ENCODE results near the gene RAP1B. TPM values are rescaled to one million over a fixed set of nuclear protein-coding genes. Genes with fewer than 3 reads are reported as not detected.

Gene RAP1B
- total RNA-seq, 1 experiment from 2014 or later = 86.9 TPM

DNA sequence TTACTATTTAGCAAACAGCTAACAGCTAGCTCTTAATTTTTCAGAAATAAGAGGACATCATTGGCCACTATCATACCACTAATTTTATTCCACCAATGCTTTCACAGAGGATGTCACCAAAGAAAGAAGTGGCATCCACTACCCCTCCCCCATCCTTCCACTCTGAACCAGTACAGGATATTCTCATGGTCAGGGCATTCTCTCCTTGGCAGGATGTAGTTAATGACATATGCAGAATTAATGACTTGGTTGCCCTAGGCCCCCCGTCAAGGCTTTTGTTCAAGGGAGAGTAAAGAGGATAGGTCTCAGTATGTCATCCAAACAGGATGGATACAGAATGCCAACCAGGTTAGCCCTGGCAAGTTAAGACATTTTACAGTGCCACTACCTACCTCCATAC lies 57.2 kb downstream of the RAP1B start:
- no peak for DNase-seq (ENCODE audit: low spot score)
- ChIA-PET POLR2A (no interaction called here), CTCF (no interaction called here)
- no peaks in the 10 kb centered on the region for H3K36me3 Mint-ChIP-seq
- H3K27ac Mint-ChIP-seq = peak overlapping the region; percentile 45; the same call in 1 of the 2 replicates
- no peak overlapping the region for H3K4me3 Mint-ChIP-seq
- no peaks in the 10 kb centered on the region for H3K27me3 Mint-ChIP-seq (ENCODE audit: low read depth)
- peak; percentile 69 for ATAC-seq
- H3K9me3 Mint-ChIP-seq = no peaks in the 10 kb centered on the region
- TF ChIP-seq ZNF671 (CRISPR knock-in tag; IDR thresholded peaks at IDR 0.05) (0 out of 2 replicates have a peak, but pooled peaks have one; percentile 19), ELF4 (CRISPR knock-in tag; IDR thresholded peaks at IDR 0.05; ENCODE audit: low read depth) (no peak), RELA (CRISPR knock-in tag; IDR thresholded peaks at IDR 0.05; ENCODE audit: borderline replicate concordance) (no peak), ZNF416 (CRISPR knock-in tag; IDR thresholded peaks at IDR 0.05) (no peak), ZNF138 (CRISPR knock-in tag; conservative IDR thresholded peaks at IDR 0.05) (no peak)
- TF ChIP-seq, protein P1, sequence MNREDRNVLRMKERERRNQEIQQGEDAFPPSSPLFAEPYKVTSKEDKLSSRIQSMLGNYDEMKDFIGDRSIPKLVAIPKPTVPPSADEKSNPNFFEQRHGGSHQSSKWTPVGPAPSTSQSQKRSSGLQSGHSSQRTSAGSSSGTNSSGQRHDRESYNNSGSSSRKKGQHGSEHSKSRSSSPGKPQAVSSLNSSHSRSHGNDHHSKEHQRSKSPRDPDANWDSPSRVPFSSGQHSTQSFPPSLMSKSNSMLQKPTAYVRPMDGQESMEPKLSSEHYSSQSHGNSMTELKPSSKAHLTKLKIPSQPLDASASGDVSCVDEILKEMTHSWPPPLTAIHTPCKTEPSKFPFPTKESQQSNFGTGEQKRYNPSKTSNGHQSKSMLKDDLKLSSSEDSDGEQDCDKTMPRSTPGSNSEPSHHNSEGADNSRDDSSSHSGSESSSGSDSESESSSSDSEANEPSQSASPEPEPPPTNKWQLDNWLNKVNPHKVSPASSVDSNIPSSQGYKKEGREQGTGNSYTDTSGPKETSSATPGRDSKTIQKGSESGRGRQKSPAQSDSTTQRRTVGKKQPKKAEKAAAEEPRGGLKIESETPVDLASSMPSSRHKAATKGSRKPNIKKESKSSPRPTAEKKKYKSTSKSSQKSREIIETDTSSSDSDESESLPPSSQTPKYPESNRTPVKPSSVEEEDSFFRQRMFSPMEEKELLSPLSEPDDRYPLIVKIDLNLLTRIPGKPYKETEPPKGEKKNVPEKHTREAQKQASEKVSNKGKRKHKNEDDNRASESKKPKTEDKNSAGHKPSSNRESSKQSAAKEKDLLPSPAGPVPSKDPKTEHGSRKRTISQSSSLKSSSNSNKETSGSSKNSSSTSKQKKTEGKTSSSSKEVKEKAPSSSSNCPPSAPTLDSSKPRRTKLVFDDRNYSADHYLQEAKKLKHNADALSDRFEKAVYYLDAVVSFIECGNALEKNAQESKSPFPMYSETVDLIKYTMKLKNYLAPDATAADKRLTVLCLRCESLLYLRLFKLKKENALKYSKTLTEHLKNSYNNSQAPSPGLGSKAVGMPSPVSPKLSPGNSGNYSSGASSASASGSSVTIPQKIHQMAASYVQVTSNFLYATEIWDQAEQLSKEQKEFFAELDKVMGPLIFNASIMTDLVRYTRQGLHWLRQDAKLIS (CRISPR knock-in tag; IDR thresholded peaks at IDR 0.05; ENCODE audit: borderline replicate concordance) = no peak
- H3K4me1 Mint-ChIP-seq = peaks cover 17% of the 10 kb centered on the region

DNA sequence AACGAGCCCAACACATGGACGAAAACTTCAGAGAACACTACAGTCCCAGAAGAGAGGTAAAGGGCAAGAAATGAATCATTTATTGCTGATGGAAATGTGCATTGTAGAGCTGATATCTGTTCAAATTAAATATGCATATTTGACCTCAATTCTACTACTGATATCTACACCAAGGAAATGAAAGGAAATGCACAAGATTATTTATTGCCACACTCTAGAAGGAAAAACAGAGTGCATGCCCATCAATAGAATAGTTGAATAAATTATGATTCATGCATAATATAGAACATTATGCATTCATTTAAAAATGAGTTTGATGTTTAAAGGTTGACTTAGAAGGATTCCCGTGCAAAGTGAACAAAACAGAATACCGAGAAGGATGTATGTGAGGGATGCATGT lies 60.5 kb downstream of the RAP1B start:
- DNase-seq (ENCODE audit: low spot score) (no peak), ATAC-seq (no peak)
- Mint-ChIP-seq H3K4me3 (no peak overlapping the region), H3K27me3 (ENCODE audit: low read depth) (no peaks in the 10 kb centered on the region), H3K27ac (no peak overlapping the region), H3K36me3 (no peaks in the 10 kb centered on the region), H3K9me3 (no peaks in the 10 kb centered on the region), H3K4me1 (peaks cover 20% of the 10 kb centered on the region)
- POLR2A ChIA-PET = no interaction called here
- TF ChIP-seq PRRX2 (CRISPR knock-in tag; IDR thresholded peaks at IDR 0.05) = no peak
- TF ChIP-seq MYBL2 (CRISPR knock-in tag; IDR thresholded peaks at IDR 0.05) = no peak
- TF ChIP-seq SP1 (CRISPR knock-in tag; conservative IDR thresholded peaks at IDR 0.05) = no peak
- TF ChIP-seq ZNF121 (CRISPR knock-in tag; IDR thresholded peaks at IDR 0.05) = no peak
- no peak for TF ChIP-seq SMAD3 (CRISPR knock-in tag; IDR thresholded peaks at IDR 0.05; ENCODE audit: borderline replicate concordance)
- TF ChIP-seq TEAD1 (CRISPR knock-in tag; IDR thresholded peaks at IDR 0.05) = no peak
- no peak for TF ChIP-seq ZNF232 (CRISPR knock-in tag; IDR thresholded peaks at IDR 0.05)
- TF ChIP-seq, protein P2, sequence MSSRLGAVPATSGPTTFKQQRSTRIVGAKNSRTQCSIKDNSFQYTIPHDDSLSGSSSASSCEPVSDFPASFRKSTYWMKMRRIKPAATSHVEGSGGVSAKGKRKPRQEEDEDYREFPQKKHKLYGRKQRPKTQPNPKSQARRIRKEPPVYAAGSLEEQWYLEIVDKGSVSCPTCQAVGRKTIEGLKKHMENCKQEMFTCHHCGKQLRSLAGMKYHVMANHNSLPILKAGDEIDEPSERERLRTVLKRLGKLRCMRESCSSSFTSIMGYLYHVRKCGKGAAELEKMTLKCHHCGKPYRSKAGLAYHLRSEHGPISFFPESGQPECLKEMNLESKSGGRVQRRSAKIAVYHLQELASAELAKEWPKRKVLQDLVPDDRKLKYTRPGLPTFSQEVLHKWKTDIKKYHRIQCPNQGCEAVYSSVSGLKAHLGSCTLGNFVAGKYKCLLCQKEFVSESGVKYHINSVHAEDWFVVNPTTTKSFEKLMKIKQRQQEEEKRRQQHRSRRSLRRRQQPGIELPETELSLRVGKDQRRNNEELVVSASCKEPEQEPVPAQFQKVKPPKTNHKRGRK (CRISPR knock-in tag; IDR thresholded peaks at IDR 0.05; ENCODE audit: borderline replicate concordance) = no peak
- no peak for TF ChIP-seq ZNF138 (CRISPR knock-in tag; conservative IDR thresholded peaks at IDR 0.05)
- TF ChIP-seq ELF4 (CRISPR knock-in tag; IDR thresholded peaks at IDR 0.05; ENCODE audit: low read depth) = no peak
- TF ChIP-seq OVOL2 (CRISPR knock-in tag; IDR thresholded peaks at IDR 0.05; ENCODE audit: borderline replicate concordance) = no peak
- TF ChIP-seq TP53 (CRISPR knock-in tag; IDR thresholded peaks at IDR 0.05) = no peak
- TF ChIP-seq, protein P3, sequence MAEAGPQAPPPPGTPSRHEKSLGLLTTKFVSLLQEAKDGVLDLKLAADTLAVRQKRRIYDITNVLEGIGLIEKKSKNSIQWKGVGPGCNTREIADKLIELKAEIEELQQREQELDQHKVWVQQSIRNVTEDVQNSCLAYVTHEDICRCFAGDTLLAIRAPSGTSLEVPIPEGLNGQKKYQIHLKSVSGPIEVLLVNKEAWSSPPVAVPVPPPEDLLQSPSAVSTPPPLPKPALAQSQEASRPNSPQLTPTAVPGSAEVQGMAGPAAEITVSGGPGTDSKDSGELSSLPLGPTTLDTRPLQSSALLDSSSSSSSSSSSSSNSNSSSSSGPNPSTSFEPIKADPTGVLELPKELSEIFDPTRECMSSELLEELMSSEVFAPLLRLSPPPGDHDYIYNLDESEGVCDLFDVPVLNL (CRISPR knock-in tag; IDR thresholded peaks at IDR 0.05; ENCODE audit: borderline replicate concordance, low read depth) = no peak
- no peak for TF ChIP-seq TCF7 (CRISPR knock-in tag; IDR thresholded peaks at IDR 0.05; ENCODE audit: low read depth)
- TF ChIP-seq KAT7 (CRISPR knock-in tag; IDR thresholded peaks at IDR 0.05; ENCODE audit: borderline replicate concordance) = no peak
- TF ChIP-seq ZNF219 (CRISPR knock-in tag; IDR thresholded peaks at IDR 0.05; ENCODE audit: borderline replicate concordance) = no peak
- TF ChIP-seq, protein P4, sequence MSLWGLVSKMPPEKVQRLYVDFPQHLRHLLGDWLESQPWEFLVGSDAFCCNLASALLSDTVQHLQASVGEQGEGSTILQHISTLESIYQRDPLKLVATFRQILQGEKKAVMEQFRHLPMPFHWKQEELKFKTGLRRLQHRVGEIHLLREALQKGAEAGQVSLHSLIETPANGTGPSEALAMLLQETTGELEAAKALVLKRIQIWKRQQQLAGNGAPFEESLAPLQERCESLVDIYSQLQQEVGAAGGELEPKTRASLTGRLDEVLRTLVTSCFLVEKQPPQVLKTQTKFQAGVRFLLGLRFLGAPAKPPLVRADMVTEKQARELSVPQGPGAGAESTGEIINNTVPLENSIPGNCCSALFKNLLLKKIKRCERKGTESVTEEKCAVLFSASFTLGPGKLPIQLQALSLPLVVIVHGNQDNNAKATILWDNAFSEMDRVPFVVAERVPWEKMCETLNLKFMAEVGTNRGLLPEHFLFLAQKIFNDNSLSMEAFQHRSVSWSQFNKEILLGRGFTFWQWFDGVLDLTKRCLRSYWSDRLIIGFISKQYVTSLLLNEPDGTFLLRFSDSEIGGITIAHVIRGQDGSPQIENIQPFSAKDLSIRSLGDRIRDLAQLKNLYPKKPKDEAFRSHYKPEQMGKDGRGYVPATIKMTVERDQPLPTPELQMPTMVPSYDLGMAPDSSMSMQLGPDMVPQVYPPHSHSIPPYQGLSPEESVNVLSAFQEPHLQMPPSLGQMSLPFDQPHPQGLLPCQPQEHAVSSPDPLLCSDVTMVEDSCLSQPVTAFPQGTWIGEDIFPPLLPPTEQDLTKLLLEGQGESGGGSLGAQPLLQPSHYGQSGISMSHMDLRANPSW (CRISPR knock-in tag; conservative IDR thresholded peaks at IDR 0.05; ENCODE audit: low read depth) = no peak
- TF ChIP-seq NR1H2 (CRISPR knock-in tag; IDR thresholded peaks at IDR 0.05) = no peak
- no peak for TF ChIP-seq ZNF263 (CRISPR knock-in tag; IDR thresholded peaks at IDR 0.05; ENCODE audit: low read depth)
- CTCF ChIA-PET = no interaction called here
